Stimulated activated CD4-positive, alpha-beta T cell treated with anti-CD3 and anti-CD28 coated beads, Interleukin-1b, Interleukin-23, amount 100 ng/mL, for 48 hours (primary cell): ENCODE data around the gene IFI30.

Experiments
- DNase-seq: peaks from one replicate; pipeline ENCODE4 v3.0.0-alpha.2; 2020

Gene IFI30

DNA sequence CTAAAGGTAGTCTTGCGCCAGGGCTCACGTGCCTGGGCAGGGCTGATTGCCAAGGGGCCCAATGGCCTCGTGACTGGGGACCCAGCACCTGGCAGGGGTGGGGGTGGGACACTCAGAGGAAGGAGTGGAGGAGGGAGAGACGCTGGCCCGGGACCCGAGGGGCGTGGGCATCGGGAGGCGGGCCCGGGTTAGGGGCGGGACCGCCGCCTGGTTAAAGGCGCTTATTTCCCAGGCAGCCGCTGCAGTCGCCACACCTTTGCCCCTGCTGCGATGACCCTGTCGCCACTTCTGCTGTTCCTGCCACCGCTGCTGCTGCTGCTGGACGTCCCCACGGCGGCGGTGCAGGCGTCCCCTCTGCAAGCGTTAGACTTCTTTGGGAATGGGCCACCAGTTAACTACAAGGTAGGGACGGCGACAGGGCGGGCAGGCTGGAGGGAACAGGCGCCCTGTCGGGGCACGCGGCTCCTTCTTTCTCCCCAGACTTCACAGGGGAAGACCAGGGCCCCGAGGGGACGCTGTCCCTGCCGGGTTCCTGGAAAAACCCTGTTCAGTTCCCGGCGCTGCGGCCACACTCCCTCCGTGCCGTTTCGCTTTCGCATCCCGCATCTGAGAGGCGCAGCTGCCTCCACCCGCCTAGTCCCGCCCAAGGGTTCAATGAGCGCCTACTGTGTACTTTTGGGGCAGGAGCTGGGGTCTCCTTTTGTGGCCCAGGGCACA is at the start of gene IFI30:
Gene IFI30, plus strand, starts transcription at position 242 of the 717 bp plus-strand sequence. Its CDS starts 29 bp downstream, at position 271.
- peak; percentile 54 for DNase-seq

DNA sequence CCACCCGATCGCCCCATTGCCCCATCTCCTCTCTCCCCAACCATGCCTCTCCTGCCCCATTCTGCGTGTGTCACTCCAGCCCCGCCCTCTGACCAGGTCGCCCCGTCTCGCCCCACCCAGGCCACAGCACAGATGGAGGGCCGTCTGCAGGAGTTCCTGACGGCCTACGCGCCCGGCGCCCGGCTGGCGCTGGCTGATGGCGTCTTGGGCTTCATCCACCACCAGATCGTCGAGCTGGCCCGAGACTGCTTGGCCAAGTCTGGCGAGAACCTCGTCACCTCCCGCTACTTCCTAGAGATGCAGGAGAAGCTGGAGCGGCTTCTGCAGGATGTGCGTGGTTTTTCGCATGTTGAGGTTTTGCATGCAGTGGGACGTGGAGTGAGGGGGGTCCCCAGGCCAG is 49.8 kb upstream of the IFI30 start:
- DNase-seq: no peak

DNA sequence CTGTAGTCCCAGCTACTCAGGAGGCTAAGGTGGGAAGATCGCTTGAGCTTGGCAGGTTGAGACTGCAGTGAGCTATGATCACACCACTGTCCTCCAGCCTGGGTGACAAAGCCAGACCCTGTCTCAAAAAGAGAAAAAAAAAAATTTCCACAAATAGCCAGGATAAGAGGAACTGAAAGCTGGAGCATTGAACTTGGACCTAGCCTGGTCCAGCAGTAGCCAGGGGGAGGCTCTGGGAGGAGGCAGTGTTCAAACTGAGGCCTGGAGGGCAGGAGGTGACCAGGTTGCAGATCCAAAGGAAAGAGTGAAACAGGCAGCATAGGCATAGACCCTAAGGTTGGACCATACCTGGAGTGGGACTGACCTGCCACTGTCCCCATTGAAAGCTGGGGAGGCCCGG is 47.5 kb upstream of the IFI30 start:
- DNase-seq: no peak

DNA sequence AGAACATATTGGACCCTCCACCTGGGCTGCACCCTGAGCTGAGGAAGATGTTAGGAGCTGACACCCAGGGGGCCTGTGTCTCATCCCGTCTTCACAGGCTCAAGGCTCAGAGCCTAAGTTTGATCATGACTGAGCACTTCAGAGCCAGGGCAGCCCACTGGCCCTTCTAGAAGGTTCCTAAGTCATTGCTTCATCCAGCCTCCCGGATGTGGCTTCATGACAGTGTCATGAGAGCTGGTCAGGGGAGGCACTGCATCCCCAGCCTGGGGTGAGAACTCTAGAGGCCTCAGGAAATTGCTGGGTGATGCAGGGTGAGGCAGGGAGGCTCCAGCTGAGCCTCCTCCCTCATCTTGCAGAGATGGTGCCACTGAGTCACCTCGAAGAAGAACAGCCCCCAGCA is 45.6 kb upstream of the IFI30 start:
- DNase-seq: no peak

DNA sequence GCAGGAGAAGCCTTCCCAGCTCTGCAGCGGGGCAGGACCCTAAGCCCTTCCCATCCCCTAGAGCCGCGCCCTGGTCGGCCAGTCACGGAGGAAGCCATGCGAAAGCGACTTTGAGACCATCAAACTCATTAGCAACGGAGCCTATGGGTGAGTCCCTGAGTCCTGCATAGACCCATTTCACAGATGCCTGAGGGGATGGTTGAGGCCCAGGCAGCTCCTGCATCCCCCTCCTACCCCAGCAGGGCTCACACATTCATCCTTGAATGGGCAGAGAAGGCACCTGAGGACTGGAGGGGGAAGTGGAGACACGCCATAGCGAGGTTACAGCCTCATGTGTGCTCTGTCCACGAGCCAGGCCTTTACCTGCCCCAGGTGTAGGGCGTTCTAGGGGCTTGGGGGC is 44.8 kb upstream of the IFI30 start:
- no peak for DNase-seq

DNA sequence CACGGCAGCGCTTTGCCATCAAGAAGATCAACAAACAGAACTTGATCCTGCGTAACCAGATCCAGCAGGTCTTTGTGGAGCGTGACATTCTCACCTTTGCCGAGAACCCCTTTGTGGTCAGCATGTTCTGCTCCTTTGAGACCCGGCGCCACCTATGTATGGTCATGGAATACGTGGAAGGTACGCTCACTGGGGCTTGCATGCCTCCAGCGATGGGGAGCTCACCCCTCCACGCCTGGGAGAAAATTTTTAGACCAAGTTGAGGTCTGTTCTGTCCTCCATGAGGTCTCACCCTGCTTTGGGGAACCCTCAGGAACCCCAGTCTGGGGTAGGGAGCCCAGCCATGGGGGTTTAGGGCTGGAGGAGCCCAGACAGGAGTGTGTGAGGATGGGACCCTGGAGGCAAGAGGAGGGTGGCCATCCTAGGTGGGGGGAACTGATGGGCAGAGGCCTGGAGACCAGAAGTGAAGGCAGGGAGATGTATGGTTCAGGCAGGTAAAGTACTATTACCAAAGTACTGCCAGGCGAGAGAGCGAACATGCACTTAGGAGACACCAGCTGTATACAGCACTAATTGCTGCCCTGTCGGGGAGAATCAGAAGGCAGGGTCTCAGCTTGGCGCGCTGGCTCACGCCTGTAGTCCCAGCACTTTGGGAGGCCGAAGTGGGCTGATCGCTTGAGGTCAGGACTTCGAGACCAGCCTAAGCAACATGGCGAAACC is 42.9 kb upstream of the IFI30 start:
- DNase-seq: no peak

DNA sequence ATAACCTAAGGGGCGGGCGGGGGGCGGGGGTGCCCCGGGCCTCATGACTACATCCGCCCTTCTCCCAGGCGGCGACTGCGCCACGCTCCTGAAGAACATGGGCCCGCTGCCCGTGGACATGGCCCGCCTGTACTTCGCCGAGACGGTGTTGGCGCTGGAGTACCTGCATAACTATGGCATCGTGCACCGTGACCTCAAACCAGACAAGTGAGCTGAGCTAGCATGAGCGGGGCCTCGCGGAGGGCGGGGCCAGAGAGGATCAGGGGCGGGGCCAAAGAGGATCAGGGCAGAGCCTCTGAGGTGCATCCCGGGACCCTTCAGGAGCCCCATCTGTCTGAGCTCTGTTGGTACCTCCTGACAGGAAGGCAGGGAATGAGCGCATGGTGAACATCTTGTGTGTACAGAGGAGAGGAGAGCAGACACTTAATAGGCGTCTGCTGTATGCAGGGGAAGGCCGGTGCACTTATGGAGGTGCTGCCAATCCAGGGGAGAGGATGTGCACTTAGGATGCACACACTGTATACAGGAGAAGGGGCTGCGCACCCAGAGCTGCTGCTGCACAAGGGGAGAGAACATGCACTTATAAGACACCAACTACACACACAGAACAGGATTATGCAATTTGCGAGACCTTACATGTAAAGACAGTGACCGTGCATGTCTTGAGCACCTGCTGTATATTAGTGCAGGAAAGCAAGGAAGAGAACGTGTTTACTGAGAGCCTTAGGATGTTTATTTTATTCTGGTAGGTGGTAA is 41.6 kb upstream of the IFI30 start:
- DNase-seq: no peak

DNA sequence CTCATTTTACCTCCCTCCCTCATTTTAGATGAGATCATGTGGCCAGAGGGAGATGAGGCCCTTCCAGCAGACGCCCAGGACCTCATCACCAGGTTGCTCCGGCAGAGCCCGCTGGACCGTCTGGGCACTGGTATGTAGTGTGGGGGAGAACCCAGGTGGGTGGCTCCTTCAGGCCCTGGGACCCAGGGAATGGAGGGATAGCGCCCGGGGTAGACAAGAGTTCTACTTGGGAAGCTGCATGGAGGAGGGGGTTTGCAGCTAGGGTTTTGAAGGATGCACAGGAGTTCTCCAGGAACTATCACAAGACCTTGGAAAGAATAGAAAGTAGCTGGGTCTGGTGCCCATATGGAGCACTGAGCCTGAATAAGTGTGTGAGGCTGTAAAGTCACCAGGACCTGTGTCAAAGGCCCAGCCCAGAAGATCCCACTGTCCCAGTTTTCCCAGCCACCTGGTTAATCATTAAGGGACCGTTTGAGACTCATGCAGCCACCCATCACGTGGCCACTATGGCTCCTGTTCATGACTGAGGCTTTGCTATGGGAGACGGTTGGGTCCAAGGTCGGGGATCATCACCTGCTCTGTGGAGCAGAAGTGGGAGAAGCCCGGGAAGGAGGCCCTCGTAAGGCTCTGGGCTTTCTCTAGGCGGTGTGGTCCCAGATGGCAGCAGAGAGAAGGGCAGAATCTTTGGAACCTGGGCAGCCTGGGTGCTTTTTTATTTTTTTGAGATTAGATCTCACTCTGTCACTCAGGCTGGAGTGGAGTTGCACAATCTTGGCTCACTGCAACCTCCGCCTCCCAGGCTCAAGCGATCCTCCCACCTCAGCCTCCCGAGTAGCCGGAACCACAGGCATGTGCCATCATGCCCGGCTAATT is 37.7 kb upstream of the IFI30 start:
- no peak for DNase-seq

DNA sequence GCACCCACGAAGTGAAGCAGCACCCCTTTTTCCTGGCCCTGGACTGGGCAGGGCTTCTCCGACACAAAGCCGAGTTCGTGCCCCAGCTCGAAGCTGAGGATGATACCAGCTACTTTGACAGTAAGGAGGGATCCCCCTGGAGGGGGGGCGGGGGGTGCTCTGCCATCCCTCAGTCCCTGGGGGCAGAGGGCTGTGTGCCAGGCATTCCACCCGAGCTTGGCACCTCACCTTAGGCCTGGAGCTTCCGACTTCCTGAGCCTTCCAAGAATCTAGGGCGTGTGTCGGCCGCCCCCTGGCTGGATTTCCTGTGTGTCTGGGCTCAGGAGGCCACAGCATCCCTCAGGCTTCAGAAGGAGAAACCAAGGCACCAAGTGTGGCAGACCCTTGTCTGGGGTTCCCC is 36.4 kb upstream of the IFI30 start:
- DNase-seq: no peak

DNA sequence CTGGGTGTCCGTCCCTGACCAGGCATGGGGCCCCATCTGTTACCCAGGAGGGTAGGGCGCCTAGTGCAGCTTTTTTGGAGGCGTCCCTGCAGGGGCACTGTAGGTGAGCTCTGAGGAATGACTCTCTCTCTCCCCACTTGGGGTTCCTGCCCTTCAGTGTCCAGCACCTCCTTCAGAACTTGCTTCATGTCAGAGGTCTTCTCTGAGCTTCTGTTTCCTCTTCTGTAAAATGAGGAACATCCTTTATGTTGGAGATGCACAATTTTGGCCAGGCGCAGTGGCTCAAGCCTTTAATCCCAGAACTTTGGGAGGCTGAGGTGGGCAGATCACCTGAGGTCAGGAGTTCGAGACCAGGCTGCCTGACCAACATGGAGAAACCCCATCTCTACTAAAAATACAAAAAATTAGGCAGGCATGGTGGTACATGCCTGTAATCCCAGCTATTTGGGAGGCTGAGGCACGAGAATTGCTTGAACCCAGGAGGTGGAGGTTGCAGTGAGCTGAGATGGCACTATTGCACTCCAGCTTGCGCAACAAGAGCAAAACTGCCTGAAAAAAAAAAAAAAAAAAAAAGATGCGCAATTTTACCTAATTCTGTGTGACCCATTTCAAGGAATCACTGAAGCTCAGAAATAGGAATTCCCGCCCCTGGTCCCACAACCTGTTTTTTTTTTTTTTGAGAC is 35.8 kb upstream of the IFI30 start:
- DNase-seq: no peak

DNA sequence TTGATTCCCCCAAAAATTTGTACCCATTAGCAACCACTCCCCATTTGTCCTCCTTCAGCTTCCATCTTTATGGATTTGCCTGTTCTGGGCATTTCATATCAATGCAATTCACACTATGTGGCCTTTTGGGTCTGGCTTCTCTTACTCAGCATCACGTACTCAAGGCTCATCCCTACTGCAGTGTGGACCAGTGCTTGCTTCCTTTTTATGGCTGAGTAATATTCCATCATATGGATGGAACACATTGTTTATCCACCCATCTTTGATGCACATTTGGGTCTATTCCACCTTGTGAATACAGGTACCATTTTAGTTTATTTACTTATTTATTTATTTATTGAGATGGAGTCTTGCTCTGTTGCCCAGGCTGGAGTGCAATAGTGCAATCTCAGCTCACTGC is 33.1 kb upstream of the IFI30 start:
- DNase-seq: no peak

DNA sequence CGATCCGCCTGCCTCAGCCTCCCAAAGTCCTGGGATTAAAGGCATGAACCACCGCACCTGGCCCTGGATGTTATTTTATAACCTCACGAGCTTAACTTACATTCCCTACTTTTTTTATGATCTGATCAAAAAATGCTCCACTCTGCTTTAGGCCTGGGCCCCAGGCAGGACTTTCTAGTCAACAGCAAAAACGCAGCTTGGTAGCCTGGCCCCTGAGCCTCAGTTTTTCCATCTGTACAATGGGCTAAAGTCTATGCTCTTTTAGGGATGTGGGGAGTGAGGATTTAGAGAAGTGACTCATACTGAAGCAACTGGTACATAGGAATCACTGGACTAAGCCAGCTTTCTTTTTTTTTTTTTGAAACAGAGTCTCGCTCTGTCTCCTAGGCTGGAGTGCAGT is 32.6 kb upstream of the IFI30 start:
- no peak for DNase-seq

DNA sequence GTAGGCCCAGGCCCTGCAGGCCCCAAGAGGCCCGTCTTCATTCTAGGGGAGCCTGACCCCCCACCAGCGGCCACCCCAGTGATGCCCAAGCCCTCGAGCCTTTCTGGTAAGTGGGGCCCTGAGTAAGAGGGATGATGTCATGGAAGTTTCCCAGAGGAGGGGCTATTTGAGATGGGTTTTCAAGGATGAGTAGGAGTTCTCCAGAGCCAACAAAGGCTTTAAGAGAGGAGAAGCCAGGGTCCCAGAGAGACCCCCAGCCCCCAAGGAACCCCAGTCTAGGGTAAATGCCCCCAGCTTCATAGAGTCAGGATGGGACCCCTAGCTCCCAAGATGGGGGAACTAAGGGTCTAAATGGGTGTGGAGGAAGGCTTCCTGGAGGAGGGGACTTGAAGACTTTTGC is 29.7 kb upstream of the IFI30 start:
- no peak for DNase-seq

DNA sequence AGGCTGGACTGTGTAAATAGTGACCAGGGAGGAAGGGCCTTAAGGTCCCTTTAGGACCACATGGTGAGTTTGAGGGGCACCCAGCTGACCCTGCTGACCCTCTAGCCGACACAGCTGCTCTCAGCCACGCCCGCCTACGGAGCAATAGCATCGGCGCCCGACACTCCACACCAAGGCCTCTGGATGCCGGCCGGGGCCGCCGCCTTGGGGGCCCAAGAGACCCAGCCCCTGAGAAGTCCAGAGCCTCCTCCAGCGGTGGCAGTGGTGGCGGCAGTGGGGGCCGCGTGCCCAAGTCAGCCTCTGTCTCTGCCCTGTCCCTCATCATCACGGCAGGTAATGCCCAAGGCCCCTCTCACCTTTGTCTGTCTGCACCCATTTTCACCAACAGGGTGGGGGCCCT is 29.3 kb upstream of the IFI30 start:
- no peak for DNase-seq

DNA sequence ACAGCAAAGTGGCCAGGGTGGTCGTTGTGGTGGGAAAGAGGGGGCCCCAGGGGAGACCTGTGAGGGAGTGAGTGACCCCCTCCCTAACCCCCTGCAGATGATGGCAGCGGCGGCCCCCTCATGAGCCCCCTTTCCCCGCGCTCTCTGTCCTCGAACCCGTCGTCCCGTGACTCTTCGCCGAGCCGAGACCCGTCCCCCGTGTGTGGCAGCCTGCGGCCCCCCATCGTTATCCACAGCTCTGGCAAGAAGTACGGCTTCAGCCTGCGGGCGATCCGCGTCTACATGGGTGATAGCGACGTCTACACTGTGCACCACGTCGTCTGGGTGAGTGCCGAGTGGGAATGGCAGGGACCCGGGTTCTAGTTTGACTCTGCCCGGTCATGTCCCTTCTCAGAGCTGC is 28.7 kb upstream of the IFI30 start:
- no peak for DNase-seq

DNA sequence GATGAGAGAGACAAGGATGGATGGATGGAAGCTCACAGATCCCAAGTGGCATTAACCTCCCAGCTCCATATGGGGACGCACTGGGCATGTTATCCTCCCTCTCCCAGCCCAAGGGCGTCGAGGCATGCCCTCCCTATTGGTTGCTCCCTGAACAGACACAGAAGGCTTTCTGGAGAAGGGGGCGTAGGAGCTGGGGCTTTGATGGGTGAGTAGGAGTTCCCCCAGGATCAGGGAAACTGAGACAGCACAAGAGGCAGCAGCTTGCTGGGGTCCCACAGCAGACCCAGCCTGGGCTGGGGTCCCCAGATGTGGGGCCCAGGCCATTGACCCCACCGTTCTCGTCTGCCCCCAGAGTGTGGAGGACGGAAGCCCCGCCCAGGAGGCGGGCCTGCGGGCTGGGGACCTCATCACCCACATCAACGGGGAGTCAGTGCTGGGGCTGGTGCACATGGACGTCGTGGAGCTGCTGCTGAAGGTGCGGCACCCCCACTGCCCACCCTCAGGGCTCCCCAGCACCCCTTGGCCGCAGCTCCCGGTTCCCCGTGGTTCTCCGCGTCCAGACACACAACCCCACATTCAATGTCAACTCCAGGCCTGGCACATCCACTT is 28.1 kb upstream of the IFI30 start:
- no peak for DNase-seq

DNA sequence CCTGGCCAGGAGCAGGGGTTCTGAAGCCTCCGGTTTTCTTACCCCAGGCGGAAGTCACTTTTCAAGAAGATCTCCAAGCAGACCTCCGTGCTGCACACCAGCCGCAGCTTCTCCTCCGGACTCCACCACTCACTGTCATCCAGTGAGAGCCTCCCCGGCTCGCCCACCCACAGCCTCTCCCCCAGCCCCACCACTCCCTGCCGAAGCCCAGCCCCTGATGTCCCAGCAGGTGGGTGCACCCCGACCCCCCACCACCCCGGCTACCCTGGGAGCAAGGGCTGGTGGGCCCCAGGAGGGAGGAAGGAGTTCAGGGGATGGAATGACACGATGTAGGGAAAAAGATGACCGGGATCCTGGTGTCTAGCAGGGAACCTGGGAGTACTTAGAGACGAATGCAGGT is 26.2 kb upstream of the IFI30 start:
- no peak for DNase-seq

DNA sequence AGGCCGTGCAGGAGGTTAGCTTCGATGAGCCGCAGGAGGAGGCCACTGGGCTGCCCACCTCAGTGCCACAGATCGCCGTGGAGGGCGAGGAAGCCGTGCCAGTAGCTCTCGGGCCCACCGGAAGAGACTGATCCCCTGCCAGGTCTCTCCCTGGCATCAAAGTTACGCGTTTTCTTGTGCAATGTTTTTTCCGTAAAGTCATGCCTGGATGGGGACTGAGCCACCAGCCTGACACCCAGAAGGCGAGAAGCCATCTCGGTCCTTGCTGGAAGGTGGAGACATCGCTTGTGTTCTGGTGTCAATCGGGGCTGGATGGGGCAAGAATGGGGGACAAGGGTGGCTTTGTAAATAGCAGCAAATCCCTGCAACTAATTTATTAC is 24.0 kb upstream of the IFI30 start:
- DNase-seq: no peak

DNA sequence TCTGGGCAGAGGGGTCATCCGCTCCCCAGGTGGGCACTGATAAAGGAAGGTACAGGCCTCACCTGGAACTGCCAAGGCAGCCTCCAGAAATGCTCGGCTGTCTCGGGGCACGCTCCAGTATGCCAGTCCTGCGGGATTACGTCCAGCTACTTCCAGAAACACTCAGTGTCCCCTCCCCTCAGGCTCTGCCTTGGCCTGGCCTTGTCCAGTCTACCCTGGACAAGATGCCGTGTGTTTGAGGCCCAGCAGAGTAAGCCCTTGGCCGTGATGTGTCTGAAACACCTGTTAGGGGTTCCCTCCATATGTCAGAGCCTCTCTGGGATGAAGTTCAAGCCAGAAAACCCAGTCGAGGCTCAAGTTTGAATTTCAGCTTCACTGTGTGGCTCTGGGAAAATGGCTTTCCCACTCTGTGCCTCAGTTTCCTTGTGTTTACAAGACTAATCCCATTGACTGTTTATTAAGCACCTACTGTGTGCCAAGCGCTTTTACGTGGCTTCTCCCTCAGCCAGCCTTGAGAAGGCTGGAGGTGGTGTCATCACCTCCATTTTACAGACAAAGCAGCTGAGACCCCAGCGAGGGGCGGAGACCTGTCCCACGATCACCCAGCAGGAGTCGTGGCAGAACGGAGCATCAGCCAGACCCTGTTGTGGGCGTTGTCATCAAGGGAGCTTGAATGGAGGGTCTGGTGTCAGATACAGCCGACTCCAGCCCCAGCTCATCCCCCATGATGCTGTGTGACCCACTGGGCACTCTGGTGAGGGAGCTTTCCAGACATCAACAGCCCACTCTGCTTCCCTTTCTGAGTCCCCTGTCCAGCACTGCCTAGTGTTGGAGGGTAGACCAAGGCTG is 22.6 kb upstream of the IFI30 start:
- no peak for DNase-seq

DNA sequence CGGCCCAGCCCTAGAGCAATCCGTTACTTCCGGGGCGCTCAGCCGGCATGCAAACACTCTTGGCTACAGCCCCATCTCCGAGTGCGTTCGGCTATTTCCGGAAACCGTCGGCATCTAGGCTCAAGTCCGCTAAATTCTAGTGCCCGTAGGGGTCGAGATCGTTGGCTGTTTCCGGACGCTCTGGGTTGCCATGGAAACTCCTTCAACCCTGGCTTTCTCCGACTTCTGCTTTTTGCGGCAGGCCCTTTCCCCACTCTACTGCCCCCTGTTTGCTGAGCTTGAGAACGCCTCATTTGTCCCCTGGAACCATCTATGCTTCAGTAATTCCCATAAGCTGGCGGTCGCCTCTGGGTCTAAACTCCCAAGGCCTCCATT is 21.2 kb upstream of the IFI30 start:
- DNase-seq: peak; percentile 98
